Kidney tubule cell (primary cell): ENCODE results near the gene PLA2G4B.

Experiments used
- DNase-seq: peaks from one replicate; pipeline ENCODE4 v3.0.0-alpha.2; 2018; ENCODE audit warnings: low spot score

PLA2G4B gene

GRCh38 chr15:41886741-41887140, 48.1 kb downstream of the PLA2G4B start:
- DNase-seq, result no peak

GRCh38 chr15:41887161-41887560, 48.5 kb downstream of the PLA2G4B start:
- DNase-seq, result no peak

GRCh38 chr15:41887893-41888292, 49.2 kb downstream of the PLA2G4B start:
- DNase-seq, result no peak

GRCh38 chr15:41888662-41889253, 50.1 kb downstream of the PLA2G4B start:
- DNase-seq, result no peak

- no peak for DNase-seq
Measured at GRCh38 chr15:41890050-41890690, 51.5 kb downstream of the PLA2G4B start.

- DNase-seq, result no peak
Measured at GRCh38 chr15:41891226-41891625, 52.6 kb downstream of the PLA2G4B start.

DNA sequence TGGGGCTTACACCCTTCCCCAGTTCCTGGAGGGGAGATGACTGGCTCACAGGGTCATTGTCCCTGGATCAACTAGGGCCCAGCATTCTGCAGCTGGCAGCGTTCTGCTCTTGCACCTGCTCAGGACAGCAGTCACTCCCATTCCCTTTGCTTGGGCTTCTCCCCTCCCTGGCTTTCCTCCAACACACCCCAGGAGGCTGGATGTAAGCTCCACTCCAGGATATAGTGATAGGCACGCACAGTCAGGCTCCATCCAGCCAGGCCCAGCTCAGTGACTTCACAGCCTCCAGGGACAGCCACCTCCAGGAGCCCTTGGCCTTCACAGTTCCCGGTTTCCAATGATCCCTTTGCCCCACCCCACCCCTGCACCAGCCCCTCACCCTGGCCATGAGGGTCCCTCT, 53.3 kb downstream of the PLA2G4B start:
- DNase-seq, result peak; percentile 27

- peak; percentile 71 for DNase-seq
Measured at GRCh38 chr15:41892621-41893421, 54.2 kb downstream of the PLA2G4B start.

- DNase-seq, result no peak
Measured at GRCh38 chr15:41893422-41894250, 55.0 kb downstream of the PLA2G4B start, which contains the start of gene SPTBN5. Gene SPTBN5, minus strand, starts transcription at chr15:41894053. Its CDS starts 556 bp downstream, at chr15:41893497.

- DNase-seq, result no peak
Measured at GRCh38 chr15:41894251-41894790, 55.7 kb downstream of the PLA2G4B start.

DNA sequence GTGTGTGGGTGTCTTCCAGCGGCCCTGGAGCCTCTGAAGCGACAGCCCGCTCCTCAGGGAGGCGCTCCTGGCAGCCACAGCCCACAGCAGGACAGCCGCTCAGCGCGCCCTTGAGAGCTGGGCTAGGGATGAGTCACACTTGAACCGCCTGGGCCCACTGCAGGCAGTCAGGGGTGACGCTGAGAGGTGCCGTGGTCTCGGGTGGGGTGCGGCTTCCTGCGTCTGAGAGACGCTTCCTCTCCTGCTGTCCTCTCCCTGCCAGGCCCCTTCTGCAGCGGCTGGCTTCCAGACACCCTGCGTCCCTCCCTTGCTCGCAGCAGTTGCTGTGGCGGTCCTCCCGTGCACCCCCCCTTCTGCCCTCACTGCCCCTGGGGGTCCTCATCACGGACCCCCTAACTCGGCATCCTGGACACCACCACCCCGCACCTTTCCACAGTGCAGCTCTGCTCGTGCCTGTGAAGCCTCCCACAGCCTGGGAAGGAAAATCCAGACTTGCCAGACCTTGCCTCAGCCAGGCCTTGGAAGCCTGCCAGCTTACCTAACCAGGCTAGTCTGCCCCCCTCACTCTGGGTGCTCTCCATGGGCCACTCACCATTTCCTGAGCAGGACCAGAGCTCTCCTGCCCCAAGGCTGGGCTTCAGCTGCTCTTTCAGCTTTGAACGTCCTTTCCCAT, 56.3 kb downstream of the PLA2G4B start:
- peak; percentile 88 for DNase-seq

DNA sequence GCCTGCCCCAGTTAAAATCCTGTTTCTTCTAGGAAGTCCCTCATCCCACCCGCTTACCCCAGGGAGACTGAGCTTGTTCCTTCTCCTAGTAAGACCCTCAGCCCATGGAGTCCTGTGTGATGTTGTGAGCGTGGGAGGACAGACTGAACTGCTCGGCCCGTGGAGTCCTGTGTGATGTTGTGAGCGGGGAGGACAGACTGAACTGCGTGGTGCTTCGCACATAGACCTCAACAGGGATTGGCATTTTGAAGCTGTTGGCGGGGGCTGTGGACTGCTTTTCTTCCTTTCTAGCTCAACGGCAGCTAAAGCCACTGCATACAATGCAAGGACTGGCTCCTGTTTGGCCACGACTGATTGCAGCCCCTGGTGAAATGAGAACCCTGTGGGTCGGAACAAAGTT, 56.8 kb downstream of the PLA2G4B start:
- DNase-seq, result no peak

DNA sequence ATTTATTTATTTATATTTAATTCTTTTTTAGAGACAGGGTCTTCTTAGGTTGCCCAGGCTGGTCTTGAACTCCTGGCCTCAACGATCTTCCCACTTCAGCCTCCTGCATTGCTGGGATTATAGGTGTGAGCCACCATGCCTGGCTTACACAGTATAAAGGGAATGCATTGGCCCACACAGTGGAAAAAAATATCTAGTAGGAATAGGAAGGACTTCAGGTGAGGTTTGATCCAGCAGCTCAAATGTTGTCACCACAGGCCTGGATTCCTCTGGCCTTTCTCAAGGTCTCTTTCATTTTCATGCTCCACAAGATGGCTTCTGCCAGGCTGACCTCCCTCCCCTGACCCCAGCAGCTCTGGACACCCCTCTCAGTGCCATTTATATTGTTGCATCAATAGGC, 57.3 kb downstream of the PLA2G4B start:
- DNase-seq, result no peak

GRCh38 chr15:41896566-41896965, 57.9 kb downstream of the PLA2G4B start:
- DNase-seq, result no peak

DNA sequence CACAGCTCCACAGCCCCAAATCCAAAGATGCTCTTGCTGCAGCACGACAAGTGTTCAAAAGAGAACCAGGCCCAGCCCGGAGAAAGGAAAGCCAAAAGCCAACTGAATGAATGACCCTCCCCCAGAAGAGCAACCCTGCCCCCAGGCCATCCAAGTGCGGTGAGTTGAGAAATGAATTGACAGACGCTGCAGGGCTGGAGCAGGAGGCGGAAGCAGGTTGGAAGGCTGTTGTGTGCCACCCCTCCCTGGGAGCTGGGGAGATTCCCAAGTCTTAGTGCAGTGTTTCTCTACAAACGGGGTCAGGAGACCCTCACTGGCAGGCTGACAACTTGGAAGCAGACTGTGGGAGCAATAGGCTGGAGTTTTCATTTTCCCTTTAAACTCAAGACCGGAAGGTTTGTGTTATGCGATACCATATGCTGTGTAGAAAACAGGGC, 58.7 kb downstream of the PLA2G4B start:
- DNase-seq, result no peak
